ENCODE measurements around the gene ASB6.
"Not testable (repeated sequence)": the region's sequence is repeated elsewhere in the genome, so short reads cannot be mapped to it uniquely, and the experiment has no call there.

Gene ASB6

DNA sequence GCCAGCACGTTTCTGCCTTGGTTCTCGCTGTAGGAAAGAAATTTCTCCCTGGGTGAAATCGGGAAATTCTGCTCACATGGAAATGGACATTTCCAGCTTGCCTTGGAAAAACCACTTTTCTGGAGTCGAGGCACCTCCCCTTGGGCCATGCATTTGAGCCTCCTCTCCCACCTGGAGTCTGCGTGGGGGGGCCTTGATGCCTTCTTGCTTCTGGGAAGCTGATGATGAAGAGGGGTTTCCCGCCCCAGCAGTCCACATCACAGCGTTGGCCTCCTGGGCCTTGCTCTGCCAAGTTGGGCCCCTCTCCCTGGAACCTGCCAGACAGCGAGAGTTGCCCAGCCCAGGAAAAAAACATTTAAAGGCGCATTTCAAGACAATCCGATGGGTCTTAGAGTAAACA, 1.8 kb upstream of the ASB6 start:
- no peak for DNase-seq (ENCODE audit: low read depth)

DNA sequence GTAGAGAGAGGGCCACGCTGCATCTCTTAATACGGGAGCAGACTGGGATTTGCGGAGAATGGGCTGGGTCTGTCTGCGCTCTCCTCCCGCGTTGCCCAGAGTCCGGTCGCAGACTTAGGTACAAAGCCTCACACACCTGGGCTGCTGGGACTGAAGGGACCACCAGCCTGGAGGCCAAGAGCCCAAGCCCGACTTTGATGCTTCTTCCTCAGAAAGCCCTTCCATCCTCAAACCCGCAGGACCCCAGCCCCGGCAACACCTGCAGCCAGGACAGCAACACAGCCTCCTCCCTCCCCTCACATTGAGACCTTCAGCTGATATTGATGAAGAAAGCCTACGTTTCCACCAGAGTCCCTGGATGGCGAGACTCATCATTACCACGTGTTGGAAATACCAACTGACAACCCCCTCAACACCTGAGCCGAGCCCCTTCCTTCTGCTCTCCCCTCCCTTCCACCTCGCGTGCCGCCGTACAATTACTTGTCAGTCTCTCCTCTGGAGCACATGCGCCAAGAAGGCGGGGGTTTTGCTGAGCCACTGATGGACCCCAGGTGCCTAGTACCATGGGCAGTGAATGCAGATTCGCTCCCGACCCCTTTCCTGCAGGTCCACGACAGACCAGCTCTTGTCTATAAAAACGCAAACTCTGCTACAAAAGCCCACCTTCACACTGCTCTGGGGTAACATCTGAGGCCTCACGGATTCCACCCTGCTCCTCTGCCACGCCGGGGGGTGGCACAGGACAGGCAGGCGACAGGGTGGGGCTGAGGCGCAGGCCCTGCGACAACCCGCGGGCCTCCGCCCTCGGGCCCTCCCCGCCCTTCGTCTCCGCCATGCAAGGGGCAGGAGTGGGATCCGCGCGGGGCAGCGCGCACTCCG, 841 bp downstream of the ASB6 start:
- DNase-seq (ENCODE audit: low read depth), result no peak

DNA sequence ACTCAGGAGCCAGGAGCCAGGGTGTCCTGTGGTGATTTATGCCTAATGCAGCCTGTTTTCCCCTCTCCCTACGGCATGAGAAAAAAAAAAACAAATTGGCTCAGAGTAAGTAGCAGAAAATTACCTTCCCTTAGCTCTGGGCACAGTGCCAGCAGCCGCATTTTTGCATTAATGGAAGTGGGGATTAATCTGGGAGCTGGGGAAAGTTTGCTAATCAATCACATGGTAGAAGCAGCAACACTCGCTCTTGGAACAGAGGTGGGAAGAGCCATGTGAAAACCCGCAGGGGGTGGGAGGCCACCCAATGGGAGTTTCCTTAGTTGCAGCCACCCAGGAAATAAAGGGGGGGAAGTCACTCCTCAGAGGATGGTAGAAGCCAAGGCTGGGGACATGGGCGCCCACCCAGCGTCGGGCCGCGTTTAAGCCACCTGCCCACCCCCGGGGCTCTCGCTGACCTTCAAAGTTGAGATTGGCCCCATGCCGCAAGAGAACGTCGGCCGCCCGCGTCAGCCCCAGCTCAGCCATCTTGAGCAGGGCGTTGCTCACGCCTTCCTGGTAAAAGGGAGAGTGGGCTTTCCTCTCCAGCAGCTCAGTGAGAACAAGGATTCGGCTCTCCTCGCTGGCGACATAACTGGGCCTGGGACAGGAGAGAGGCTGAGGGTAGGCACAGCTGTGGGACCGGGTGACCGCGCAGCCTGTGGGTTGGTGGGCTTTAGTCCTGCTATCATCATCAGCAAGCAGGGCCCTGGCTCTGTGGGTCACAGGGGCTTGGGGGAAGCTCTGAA, 1.7 kb downstream of the ASB6 start:
- no peak for DNase-seq (ENCODE audit: low read depth)

DNA sequence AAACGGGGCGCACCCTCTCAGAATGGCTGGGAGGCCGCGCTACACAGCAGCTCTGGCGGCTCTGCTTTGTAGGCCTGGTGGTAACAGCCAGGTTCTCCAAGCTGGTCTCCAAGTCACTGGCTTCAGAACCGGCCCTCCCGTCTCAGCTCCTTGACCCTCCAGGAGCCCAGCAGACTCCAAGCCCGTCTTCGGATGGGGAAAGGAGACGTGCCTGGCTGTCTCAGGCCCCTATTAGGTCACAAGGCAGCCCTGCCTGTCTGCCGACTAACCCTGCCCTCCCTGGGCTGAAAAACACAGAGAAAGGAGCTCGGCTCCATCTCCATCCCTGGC, 2.2 kb downstream of the ASB6 start:
- DNase-seq (ENCODE audit: low read depth), result no peak

DNA sequence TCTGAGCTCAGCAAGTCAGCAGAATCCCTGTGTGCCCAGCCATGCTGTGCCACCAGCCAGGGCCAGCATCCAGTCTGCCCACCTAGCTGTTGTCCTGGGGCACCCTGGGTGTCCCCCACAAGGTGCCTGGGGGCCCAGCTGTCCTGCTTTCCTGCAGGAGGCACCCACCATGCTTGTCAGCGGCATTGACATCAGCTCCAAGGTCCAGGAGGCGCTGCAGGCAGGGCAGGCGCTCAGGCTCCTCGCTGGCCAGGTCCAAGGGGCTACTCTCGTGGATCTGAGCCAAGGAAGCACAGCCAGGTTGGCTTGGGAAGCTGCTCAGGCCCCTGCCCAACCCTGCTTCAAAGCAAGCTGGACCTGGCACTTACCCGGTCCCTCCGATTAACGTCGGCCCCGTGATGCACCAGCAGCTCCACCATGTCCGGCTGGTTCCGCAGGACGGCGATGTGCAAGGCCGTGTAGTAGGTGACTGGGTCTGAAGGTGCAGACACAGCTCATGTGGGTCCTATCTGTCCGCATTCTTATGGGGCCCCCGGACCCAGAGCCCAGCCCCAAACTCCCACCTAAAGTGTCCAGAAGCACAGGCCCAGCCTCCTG, 2.8 kb downstream of the ASB6 start:
- no peak for DNase-seq (ENCODE audit: low read depth)

DNA sequence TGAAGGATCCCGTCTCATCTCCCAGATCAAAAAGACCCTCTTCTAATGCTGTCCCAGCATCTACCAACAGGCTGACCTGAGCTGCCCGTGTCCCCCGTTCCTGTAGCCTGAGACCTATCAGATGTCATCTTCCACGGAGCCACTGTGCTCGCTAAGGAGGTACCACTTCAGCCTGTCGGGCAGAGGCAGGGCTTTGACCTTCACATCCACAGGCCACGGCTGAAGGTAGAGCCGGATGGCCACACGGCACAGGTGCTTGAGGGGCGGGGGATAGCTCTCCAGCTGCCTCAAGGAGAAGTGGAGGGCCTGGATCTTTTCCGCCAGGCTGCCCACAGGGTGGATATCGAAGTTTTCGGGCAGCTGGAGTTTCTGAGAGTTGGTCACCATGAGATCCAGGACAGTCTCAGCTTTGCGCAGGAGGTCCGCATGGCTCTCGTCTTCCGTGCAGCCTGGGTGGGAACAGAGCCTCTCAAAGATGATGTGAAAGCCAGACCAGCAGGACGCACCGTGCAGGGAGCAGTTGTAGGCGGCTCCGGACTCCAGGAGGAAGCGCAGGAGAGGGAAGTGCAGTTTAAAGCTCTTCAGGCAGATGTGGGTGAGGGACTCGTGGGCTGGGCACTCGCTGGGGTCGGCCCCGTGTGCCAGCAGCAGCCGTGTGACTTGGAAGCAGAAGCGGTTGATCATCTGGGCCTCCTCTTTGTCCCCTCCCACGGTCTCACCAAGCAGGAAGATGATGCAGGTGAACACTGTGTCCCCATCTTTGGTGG, 4.1 kb downstream of the ASB6 start:
- DNase-seq (ENCODE audit: low read depth), result no peak

DNA sequence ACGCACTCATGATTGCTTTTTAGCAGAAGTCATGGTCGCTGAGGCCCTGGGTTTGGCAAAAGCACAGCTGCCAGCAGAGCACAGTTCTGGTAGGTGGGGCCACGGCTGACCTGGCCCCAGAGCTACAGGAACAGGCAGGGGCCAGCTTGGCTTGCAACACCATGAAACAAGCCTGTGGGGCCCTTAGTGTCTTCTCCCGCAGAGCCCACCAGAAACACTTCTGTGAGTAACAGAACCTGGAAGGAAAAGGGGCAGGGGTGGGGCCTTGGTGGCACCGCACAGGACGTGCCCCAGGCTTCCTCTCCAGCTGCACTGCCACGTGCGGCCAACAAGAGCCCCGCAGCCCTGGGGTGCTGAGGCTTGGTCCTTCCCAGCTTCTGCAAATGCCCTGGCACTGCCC, 4.8 kb downstream of the ASB6 start:
- no peak for DNase-seq (ENCODE audit: low read depth)

DNA sequence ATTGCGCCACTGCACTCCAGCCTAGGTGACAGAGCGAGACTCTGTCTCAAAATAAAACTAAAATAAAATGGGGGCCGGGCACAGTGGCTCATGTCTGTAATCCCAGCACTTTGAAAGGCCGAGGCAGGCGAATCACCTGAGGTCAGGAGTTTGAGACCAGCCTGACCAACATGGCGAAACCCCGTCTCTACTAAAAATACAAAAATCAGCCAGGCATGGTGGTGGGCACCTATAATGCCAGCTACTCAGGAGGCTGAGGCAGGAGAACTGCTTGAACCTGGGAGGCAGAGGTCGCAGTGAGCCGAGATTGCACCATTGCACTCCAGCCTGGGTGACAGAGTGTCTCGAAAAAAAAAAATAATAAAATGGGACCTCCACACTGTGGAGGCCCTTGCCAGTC, 5.6 kb downstream of the ASB6 start:
- DNase-seq (ENCODE audit: low read depth), result not testable (repeated sequence)

DNA sequence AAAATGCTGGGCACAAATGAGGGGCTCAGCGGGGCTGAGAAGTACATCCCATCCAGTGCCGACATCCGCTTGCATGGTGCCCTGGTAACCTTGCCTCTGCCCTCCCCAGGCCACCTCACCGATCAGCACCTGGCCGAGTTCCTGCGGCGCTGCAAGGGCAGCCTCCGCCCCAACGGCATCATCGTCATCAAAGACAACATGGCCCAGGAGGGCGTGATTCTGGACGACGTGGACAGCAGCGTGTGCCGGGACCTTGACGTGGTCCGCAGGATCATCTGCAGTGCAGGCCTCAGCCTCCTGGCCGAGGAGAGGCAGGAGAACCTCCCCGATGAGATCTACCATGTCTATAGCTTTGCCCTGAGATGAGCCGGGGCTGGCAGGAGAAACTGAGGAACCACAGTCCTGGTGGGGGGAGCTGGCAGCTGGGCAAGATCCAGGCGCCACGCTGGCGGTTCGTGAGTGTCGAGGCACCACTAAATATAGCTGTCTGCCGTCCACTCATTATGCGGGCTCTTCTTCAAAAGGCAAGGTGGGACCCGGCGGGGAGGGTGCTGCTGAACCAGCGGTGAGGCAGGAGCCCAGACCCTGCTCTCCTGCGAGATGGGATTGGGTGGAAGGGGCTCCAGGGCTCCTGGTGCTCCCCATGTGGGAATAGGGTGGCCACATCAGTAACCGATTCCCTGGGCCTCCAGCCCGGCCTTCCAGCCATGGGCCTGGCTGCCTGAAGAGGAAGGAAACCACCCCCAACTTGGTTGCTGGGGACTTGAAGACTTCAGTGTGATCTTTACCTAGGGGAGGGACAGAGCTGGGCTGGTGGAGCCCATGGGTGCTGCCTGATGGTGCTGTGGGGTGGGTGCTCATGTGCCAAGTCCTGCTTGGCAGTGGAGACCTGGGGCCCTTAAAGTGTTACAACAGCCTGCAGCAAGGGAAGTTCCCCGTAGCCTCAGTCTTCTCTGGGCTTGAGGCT, 6.6 kb downstream of the ASB6 start:
- no peak for DNase-seq (ENCODE audit: low read depth)

DNA sequence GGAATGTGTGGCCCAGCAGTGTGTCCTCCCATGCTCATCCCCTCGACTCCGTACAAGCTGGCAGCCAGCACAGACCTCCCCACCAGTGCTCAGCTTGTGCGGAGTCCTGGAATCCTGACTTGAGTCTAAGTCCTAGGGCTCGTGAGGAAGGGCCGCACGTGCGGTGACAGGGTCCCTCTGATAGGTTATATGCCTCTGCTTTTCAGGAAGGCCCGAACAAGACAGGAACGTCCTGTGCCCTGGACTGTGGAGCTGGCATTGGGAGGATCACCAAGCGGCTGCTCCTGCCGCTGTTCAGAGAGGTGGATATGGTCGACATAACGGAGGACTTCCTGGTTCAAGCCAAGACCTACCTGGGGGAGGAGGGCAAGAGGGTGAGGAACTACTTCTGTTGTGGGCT, 8.1 kb downstream of the ASB6 start:
- no peak for DNase-seq (ENCODE audit: low read depth)

DNA sequence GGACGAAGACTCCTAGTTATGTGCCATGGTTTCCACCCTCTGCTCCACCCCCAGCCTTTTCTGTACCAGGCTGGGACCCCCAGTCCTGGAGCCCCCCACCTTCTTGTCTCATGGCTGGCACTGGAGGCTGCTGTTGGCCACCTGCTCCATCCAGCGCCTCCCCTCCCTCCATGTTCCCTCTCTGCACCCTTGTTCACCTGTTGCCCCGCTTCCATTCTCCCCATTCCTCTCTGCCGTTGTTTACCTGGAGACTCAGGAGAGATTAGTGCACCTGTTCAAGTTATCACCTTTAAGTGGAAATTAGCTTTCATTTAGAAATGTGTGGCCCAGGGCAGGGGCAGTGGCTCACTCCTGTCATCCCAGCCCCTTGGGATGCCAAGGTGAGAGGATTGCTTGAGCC, 8.7 kb downstream of the ASB6 start:
- no peak for DNase-seq (ENCODE audit: low read depth)

DNA sequence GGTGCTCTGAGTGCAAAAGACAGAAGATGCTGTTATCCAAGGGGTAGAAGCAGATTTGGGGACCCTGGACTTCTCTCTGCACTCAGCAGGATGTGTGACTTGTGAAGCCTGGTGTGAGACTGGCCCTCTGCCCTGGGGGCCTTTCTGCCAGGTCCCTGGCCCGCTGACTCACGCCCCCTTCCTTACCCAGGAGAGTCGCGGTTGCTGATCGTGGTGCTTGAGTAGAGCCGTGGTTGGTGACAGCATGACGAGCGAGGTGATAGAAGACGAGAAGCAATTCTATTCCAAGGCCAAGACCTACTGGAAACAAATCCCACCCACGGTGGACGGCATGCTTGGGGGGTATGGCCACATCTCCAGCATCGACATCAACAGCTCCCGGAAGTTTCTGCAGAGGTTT, 9.5 kb downstream of the ASB6 start:
- DNase-seq (ENCODE audit: low read depth), result no peak

DNA sequence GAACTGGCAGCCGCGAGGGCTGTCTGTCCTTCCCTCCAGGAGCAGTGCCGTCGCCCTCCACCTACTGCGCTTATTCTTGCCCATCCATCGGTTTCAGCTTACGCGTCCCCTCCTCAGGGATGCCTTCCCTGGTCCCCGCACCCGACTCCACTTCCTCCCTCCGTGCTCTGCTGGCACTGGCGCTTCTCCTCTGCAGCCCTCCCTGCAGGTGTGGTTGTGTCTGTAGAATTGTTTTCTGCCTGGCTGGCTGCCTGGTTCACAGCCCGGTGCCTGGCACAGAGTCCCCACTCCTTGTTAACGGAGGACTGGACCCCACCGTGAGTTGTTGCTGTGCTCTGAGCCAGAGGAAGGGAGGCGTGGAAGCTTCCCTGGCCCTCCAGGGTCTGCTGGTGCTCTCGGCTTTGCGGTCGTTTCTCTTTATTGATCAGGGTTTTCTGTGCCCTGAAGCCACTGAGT, 10.2 kb downstream of the ASB6 start:
- no peak for DNase-seq (ENCODE audit: low read depth)

DNA sequence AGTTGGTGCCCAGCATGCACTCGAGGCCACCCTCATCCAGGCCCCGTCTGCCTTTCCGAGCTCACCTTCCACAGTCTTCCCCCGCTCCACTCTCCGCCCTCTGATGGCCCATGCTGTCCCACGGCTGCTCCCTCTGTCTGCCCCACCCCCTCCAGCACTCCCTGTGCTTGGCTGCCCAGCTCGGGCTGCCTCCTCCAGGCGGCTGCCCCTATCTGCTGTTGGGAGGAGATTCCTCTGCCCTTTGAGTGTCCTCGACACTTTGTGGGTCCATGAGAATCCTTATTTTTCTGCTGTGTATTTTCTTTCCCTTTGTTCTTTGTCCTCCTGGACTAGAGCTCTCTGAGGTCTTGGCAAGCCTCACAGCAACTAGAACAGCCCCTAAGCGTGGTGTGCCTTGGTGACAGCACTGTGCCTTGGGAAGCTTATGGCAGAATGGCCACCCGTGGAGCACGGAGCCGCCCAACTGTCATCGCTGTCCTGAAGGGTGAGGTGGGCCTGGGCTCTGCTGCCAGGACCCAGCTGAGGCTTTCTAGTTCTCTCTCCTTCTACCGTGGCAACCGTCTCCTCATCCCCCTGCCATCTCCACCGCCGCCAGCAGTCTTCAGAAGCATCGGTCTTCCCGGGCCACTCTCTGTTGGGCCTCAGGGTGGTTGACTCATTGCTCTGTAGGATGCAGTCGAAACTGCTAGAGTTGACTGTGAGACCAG, 10.8 kb downstream of the ASB6 start:
- DNase-seq (ENCODE audit: low read depth), result no peak

DNA sequence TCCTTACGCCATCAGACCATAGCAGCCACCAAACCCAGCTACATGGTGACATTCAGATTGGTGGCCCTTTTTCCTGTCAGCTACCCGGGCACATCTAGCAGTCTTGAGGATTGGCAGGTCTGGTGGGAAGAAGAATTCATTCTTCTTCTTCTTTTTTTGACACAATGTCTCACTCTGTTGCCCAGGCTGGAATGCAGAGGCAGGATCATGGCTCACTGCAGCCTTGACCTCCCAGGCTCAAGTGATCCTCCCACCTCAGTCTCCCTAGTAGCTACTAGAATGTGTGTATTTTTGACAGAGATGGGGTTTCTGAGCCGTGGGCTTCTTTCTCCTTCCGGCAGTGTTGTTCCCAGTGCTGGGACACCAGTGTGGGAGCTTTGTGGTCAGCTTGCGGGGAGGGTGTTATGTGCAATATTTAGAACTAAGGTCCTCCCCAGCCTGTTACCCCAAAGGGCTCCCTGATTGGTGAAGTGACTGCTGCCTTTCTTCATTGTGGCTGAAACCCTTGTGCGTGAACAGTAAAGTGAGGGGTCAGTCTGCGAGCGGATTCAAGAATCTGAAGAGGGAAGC, 12.6 kb downstream of the ASB6 start:
- no peak for DNase-seq (ENCODE audit: low read depth)

DNA sequence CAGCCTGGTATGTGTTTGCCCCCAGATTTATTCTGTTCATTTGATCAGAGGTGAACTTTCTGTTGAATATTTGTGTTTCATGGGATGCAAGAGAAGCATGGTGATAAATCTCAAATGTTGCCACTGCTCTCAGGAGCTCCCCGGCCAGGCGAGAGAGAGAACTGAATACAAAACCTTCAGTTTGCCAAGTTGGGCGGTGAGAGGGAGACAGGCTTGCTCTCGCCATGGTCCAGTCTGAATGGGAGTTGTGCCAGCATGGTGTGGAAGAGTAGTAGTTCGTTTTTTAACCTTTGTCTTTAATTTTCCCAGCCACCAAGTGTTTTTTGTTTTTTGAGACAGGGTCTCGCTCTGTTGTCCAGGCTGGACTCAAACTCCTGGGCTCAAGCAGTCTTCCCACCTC, 13.2 kb downstream of the ASB6 start:
- no peak for DNase-seq (ENCODE audit: low read depth)

DNA sequence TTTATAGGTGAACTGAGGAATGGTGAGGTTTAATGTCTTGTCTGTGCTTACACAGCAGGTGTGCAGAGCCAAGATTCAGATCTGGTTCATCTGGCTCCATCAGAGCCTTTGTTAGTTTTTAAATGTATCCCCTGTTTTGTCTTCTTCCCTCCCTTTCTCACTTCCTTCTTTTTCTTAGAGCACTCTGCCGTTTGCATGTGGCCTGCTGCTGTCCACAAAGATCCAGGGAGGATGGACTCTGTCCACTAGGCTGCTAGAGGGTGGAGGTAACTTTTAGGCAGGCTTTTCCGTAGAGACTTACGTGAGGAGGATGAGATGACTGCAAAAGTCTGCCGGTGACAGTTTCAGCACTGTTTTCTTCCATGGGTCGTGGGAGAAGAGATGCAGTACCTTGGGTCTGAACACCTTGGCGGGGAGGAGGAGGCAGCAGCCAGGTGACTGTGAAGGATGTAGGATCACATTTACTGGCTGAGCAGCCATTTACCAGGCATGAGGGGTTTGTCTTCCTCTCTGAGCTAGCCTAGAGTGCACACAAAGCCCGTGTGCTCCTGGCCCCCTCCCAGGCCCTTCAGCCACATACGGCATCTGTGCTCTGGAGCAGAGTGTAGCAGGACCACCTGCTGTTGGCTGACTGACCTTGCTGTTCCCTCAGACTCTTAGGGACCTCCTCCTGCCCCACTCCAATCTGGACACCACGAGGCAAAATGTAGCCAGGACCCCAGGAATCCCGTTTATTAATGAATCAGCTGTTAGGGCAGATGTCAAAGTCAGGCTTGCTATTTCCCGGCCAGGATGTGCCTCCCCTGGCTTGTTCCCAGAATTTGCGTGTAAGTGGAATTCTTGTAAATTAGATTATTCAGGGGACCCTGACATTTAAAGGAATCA, 14.2 kb downstream of the ASB6 start:
- no peak for DNase-seq (ENCODE audit: low read depth)

DNA sequence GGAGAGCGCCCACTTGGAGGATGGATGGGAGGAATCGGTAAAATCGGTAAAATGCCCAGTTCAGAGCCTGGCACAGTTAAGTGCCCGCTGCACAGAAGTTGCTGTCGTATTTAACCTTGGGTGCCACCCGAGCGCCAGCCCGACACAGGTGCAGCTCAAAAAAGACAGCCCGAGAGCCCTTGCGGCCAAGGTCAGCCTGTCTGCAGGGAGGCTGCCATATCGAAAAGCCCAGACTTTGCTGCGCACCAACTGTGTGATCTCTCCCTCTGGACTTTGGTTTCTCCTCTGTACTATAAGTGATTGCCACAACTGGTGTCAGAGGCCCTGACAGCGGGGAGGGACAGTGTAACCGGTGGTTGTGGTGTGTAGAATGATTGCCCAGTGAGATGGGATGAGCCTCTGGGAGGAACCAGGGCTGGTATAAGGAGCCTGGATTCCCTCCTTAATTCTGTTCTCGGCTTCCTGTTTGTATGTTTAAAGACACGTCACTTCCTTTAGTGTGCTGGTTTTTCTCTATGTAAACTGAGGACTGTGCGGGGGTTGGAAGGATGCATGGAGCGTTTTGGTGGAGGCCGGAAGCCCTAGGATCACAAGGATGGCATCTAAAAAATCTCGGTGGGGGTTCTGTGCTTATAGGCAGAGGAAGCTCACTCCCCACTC, 15.2 kb downstream of the ASB6 start:
- DNase-seq (ENCODE audit: low read depth), result no peak

All from CMK (cell line).